GM21381 (cell line): Measurements from ENCODE around the gene POF1B.

Experiments
- ATAC-seq: cut with Tn5 transposase; IDR thresholded peaks from one replicate; pipeline ENCODE4 v1.9.1; 2021; ENCODE audit warnings: mild to moderate bottlenecking, moderate library complexity; ENCODE audit not compliant: unreplicated experiment

The POF1B gene

DNA sequence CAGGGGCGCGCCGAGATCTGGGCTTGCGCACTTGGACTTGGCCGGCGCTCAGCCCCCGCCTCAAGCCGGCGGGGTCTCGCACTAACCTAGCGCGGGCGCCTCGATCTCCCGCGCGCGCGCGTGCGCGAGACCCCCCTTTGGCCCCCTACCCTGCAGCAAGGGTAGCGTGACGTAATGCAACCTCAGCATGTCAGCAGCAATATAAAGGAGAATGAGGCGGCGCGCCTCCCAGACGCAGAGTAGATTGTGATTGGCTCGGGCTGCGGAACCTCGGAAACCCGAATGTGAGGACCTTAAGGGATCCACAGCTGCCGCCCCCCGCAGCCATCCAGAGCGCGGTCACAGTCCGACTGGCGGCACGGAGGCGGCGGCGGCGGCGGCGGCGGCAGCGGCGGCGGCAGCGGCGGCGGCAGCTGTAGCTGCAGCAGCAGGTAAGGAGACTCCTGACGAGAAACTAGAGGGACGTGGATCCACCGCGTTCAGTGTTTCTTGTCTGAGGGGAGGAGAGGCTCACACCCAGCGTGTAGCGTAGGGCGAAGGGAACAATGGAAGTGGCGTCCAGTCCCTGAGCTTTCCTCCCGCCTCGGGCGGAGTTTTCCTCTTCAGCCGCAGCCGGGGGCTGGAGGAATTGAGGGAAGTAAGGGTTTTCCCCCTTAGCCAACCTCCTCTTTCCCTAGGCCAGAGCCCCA lies 135.6 kb downstream of the POF1B start, which contains the start of the genes SATL1 and ZNF711:
TSS of gene SATL1 (minus strand) at position 19 of the 689 bp plus-strand sequence. CDS start 134,811 bp downstream, outside the sequence.
TSS of gene ZNF711 (plus strand) at position 231 of the 689 bp plus-strand sequence. CDS start 3,582 bp downstream, outside the sequence.
- no peak for ATAC-seq

DNA sequence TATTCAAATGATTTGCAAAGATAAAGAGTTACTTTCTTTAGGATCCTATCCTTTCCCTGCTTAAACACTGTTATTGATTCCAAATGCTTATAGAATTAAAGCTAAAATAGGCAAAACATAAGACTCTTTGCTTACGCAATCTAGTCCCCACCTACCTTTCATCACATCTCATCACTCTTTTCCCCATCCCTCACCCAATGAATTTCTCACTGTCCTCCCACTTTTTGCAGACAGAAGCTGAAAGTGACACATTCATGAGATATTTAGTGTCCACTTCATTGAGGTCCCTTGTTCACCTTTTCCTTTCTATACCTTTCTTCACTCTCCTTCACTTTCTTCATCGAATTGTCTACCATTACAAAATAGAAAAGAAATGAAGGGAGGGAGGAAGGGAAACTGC lies 136.3 kb downstream of the POF1B start:
- no peak for ATAC-seq
